Brain microvascular endothelial cell (primary cell): Measurements from ENCODE around the gene WDR86.

Experiments
- DNase-seq: peaks from one replicate; pipeline ENCODE4 v3.0.0-alpha.2; 2020
- H3K27ac ChIP-seq: fragments of 250-450 bp; sonication (Bioruptor Pico); 2 replicates; pipeline ENCODE4 v1.5.1; 2020; ENCODE audit warnings: mild to moderate bottlenecking, moderate library complexity
- H3K27me3 ChIP-seq: fragments of 250-450 bp; sonication (Bioruptor Pico); replicated peaks from 2 replicates; pipeline ENCODE4 v1.5.1; 2020; ENCODE audit warnings: mild to moderate bottlenecking
- H3K36me3 ChIP-seq: fragments of 250-450 bp; sonication (Bioruptor Pico); replicated peaks from 2 replicates; pipeline ENCODE4 v1.5.1; 2020; ENCODE audit warnings: mild to moderate bottlenecking
- H3K4me3 ChIP-seq: 2 replicates; pipeline ENCODE4 v1.5.1; 2011; ENCODE audit warnings: low read depth, mild to moderate bottlenecking, control low read depth, low read length, moderate library complexity
- CTCF ChIP-seq: IDR thresholded peaks from 2 replicates; pipeline ENCODE4 v1.5.1; 2011; ENCODE audit warnings: low read depth, mild to moderate bottlenecking, moderate library complexity, low read length, control low read depth, inconsistent platforms; ENCODE audit errors: missing control alignments
- in situ Hi-C: cut with HindIII; loops from 2 replicates; pipeline ENCODE4 v1.10.0; 2017; ENCODE audit warnings: low sequenced_read_pairs, low pct_ligation_motif_present

Gene WDR86

GRCh38 chr7:151380199-151381097 is 29.4 kb downstream of the WDR86 start:
- DNase-seq, result no peak
- Histone ChIP-seq H3K36me3 (peaks cover 13% of the 10 kb centered on the region), H3K27me3 (peaks cover 12% of the 10 kb centered on the region), H3K4me3 (no peak overlapping the region), H3K27ac (no peak overlapping the region)
- in situ Hi-C loops, result no loop called here
- no peak for TF ChIP-seq CTCF

- Histone ChIP-seq H3K4me3 (no peak overlapping the region), H3K27me3 (peaks cover 12% of the 10 kb centered on the region), H3K27ac (no peak overlapping the region), H3K36me3 (peaks cover 13% of the 10 kb centered on the region)
- TF ChIP-seq CTCF, result no peak
- no peak for DNase-seq
- in situ Hi-C loops, result loop anchor here (10.0 kb wide), 1 partner anchor 65 kb away; the partner anchor contains the start of gene CRYGN
Observed at GRCh38 chr7:151379534-151380198, 30.2 kb downstream of the WDR86 start.

- no peak overlapping the region for H3K27ac ChIP-seq
- in situ Hi-C loops, result loop anchor here (10.0 kb wide), 1 partner anchor 66 kb away; the partner anchor contains the start of gene CRYGN
- TF ChIP-seq CTCF, result no peak
- H3K4me3 ChIP-seq, result no peak overlapping the region
- H3K36me3 ChIP-seq, result peaks cover 16% of the 10 kb centered on the region
- DNase-seq, result no peak
- H3K27me3 ChIP-seq, result peaks cover 12% of the 10 kb centered on the region
Observed at GRCh38 chr7:151379193-151379520, 30.7 kb downstream of the WDR86 start.

GRCh38 chr7:151378496-151379192 is 31.2 kb downstream of the WDR86 start:
- TF ChIP-seq CTCF, result no peak
- in situ Hi-C loops, result loop anchor here (10.0 kb wide), 1 partner anchor 66 kb away; the partner anchor contains the start of gene CRYGN
- no peak for DNase-seq

GRCh38 chr7:151378011-151378410 is 31.8 kb downstream of the WDR86 start:
- H3K4me3 ChIP-seq, result no peak overlapping the region
- H3K27me3 ChIP-seq, result peaks cover 7% of the 10 kb centered on the region
- in situ Hi-C loops, result loop anchor here (10.0 kb wide), 1 partner anchor 67 kb away; the partner anchor contains the start of gene CRYGN
- peaks cover 16% of the 10 kb centered on the region for H3K36me3 ChIP-seq
- no peak overlapping the region for H3K27ac ChIP-seq
- no peak for DNase-seq
- TF ChIP-seq CTCF, result no peak

More at GRCh38 chr7:151378496-151379192, 31.2 kb downstream of the WDR86 start:
- peaks cover 8% of the 10 kb centered on the region for H3K27me3 ChIP-seq
- H3K4me3 ChIP-seq, result no peak overlapping the region
- H3K36me3 ChIP-seq, result peaks cover 16% of the 10 kb centered on the region
- H3K27ac ChIP-seq, result no peak overlapping the region
